Measurements from ENCODE around the gene PTPN9. TPM values are rescaled to one million over a fixed set of nuclear protein-coding genes. Genes with fewer than 3 reads are reported as not detected.
"Not testable (repeated sequence)": the region's sequence is repeated elsewhere in the genome, so short reads cannot be mapped to it uniquely, and the experiment has no call there.

PTPN9 gene
- total and polyA plus RNA-seq, 2 donors = 22.6 to 26.6 TPM

DNA sequence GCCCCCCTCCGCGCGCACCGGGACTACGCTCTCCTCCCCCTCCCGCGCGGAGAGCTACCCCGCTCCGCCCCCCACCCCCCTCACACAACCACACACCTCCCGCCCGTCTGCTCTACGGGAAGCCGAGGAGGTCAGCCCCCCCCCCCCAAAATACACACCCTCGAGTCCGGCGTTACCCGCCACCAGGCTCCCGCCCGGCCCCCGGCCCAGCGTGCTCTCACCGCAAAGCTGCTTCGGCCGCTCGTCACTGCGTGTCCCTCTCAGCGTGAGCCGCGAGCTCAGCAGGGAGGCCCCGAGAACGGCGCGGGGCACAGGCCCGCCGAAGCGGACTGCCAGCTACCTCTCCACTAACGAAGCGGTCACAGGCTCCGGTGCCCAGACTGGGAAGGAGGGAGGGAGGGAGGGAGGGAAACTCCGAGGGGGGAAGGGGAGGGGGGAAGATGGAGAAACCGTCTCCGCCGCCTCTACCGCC is 127.9 kb downstream of the PTPN9 start:
- no peaks in the 10 kb centered on the region for H3K4me1 ChIP-seq (ENCODE audit: insufficient read depth)

DNA sequence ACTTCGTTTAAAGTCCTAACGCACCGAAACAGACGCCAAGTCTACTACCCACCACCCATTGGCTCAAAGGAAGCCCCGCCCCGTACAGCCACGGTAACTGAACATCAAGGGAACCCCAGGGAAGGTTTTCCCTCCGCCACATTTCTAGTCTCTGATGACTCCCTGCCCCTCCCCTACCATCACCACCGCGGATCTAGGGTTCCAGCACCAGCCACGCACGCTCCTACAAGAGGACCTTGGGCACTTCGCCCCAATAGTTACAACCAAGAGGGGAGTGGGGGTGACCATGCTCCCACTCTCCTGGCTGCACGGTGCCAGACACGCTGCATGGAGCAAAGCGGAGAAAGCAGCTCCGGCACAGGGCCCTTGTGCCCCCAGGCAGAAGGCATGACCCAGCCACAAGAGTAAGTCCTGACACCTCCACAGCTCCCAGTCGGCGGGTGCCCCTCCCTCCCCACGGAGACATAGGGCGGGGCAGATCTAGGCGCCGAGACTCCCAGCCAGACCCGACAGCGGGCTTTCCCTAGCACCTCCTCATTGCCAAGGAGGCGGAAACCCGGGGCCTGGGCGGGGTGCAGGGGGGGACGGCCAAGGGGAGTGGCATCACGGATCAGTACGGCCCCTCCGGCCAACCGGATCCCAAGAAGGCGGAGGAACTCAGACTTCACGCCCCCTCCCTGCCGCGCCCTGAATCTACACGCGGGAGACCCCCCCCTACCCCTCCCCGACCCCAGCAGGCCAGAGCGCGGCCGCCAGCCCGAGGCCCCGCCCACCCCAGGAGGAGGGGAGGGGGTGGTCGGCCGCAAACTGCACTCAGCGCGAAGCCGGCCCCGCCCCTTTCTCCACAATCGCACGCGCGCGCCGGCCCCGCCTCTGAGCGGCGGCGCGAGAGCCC is 128.6 kb downstream of the PTPN9 start:
- WGBS = under 1% methylated on average over 62 of the region's 62 CpGs
- DNase-seq (ENCODE audit: extremely low spot score) = peak; percentile 95
- Histone ChIP-seq H3K4me3 (ENCODE audit: low read depth, low read length) (peak overlapping the region; percentile 87), H3K4me1 (ENCODE audit: insufficient read depth) (peaks cover 1% of the 10 kb centered on the region), H3K27ac (ENCODE audit: low read depth) (peak overlapping the region; percentile 34), H3K36me3 (ENCODE audit: insufficient read depth) (no peaks in the 10 kb centered on the region)

More for the DNA sequence above, 127.9 kb downstream of the PTPN9 start:
- no peaks in the 10 kb centered on the region for H3K36me3 ChIP-seq (ENCODE audit: insufficient read depth)
- H3K27ac ChIP-seq (ENCODE audit: low read depth) = peak overlapping the region; percentile 99
- DNase-seq (ENCODE audit: extremely low spot score) = no peak
- 1% methylated on average over 45 of the region's 45 CpGs for WGBS
- H3K4me3 ChIP-seq (ENCODE audit: low read depth, low read length) = peak overlapping the region; percentile 87

DNA sequence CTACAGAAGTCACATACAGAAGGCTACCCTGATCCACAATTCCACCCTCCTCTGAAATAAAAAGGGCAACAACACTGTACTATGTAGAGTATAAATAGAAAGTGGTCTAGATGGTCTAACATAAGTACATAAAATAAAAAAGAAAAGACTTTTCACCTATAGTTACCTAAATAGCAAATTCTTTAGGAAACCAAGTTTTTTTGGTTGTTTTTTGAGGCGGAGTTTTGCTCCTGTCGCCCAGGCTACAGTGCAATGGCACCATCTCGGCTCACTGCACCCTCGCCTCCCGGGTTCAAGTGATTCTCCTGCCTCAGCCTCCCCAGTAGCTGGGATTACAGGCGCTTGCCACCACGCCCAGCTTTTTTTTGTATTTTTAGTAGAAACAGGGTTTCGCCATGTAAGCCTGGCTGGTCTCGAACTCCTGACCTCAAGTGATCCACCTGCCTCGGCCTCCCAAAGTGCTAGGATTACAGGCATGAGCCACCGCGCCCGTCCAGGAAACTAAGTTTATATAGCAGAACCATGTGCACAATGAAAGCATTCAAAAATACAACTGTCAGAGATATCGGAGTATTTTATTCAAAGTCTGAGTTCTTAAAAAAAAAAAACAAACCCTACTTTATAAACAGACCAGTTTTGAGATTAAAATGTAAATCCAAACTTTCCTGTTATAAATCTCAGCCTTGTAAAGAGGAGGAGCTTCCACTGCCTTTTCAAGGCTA is 129.4 kb downstream of the PTPN9 start:
- 40% methylated on average over 14 of the region's 14 CpGs for WGBS
- Histone ChIP-seq H3K4me3 (ENCODE audit: low read depth, low read length) (peak overlapping the region; percentile 87), H3K27ac (ENCODE audit: low read depth) (peak overlapping the region; percentile 29), H3K36me3 (ENCODE audit: insufficient read depth) (no peaks in the 10 kb centered on the region), H3K4me1 (ENCODE audit: insufficient read depth) (peaks cover 1% of the 10 kb centered on the region)
- DNase-seq (ENCODE audit: extremely low spot score) = no peak

DNA sequence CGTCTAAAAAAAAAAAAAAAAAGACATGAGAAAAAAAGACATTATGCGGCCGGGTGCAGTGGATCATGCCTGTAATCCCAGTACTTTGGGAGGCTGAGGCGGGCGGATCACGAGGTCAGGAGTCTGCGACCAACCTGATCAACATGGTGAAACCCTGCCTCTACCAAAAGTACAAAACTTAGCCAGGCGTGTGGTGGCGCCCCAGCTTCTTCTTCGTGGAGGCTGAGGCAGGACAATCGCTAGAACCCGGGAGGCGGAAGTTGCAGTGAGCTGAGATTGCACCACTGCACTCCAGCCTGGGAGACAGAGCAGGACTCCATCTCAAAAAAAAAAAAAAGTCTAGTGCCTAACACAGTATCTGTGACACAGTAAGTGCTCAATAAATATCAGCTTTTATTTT is 130.9 kb downstream of the PTPN9 start:
- not testable (repeated sequence) for H3K27ac ChIP-seq (ENCODE audit: low read depth); H3K4me1 ChIP-seq (ENCODE audit: insufficient read depth); DNase-seq (ENCODE audit: extremely low spot score); H3K4me3 ChIP-seq (ENCODE audit: low read depth, low read length); H3K36me3 ChIP-seq (ENCODE audit: insufficient read depth)
- WGBS = 87% methylated on average over 13 of the region's 13 CpGs

DNA sequence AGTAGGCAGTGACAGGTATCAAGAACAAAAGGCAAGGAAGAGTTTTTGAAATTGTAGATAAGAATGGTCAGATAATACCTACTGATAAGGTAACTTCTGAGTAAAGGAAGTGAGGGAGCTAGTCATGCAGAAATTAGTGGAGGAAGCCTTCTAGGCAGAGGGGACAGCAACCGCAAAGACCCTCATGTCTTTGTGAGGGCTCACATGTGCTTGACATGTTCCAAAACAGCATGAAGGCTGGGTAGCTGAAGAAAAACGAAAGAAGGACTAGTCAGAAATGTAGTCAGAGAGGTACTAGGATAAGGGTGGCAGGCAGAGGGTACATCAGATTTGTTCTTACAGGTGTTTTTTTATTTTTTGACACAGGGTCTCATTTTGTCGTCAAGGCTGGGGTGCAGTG is 133.0 kb downstream of the PTPN9 start:
- WGBS = 83% methylated on average over 3 of the region's 3 CpGs
- peaks cover 1% of the 10 kb centered on the region for H3K4me1 ChIP-seq (ENCODE audit: insufficient read depth)
- H3K4me3 ChIP-seq (ENCODE audit: low read depth, low read length) = no peak overlapping the region
- no peaks in the 10 kb centered on the region for H3K36me3 ChIP-seq (ENCODE audit: insufficient read depth)
- no peak for DNase-seq (ENCODE audit: extremely low spot score)
- H3K27ac ChIP-seq (ENCODE audit: low read depth) = no peak overlapping the region

DNA sequence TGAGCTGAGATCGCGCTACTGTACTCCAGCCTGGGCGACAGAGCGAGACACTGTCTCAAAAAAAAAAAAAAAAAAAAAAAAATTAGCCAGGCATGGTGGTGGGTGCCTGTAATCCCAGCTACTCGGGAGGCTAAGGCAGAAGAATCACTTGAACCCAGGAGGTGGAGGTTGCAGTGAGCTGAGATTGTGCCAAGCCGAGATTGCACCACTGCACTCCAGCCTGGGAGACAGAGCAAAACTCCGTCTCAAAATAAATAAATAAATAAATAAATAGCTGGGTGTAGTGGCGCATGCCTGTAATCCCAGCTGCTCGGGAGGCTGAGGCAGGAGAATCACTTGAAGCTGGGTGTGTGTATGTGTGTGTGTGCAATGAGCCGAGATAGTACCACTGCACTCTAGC is 133.8 kb downstream of the PTPN9 start:
- H3K4me3 ChIP-seq (ENCODE audit: low read depth, low read length); H3K36me3 ChIP-seq (ENCODE audit: insufficient read depth); H3K27ac ChIP-seq (ENCODE audit: low read depth); H3K4me1 ChIP-seq (ENCODE audit: insufficient read depth); DNase-seq (ENCODE audit: extremely low spot score): not testable (repeated sequence)
- WGBS = 92% methylated on average over 10 of the region's 10 CpGs

DNA sequence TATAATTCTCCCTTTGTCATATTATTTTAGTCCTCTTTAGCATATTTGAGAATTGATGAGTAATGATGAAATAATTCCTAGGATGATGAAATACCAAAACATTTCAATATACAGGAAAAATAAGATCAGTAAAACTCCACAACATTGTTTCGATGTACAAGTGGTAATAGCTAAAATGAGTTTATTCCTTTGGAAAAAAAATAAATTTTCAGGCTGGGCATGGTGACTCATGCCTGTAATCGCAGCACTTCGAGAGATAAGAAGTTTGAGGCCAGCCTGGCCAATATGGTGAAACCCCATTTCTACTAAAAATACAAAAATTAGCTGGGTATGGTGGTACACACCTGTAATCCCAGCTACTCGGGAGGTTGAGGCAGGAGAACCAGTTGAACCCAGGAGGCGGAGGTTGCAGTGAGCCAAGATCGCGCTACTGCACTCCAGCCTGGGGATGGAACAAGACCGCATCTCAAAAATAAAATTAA is 135.1 kb downstream of the PTPN9 start:
- not testable (repeated sequence) for H3K4me3 ChIP-seq (ENCODE audit: low read depth, low read length); H3K4me1 ChIP-seq (ENCODE audit: insufficient read depth); H3K36me3 ChIP-seq (ENCODE audit: insufficient read depth); DNase-seq (ENCODE audit: extremely low spot score); H3K27ac ChIP-seq (ENCODE audit: low read depth)
- 80% methylated on average over 8 of the region's 8 CpGs for WGBS

DNA sequence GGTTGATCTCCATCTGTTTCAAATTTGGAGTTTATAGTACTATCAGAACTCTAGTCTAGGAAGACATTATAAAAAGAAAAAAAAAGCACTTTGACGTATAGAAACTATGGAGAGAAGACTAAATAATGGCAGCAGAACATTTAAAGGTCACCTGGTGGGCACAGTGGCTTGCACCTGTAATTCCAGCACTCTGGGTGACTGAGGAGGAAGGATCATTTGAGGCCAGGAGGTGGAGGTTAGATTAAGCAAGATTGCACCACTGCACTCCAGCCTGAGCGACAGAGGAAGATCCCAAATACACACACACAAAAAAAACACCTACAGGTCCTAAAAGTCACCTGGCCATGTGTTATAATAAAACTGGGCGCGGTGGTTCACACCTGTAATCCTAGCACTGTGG is 141.4 kb downstream of the PTPN9 start:
- Histone ChIP-seq H3K36me3 (ENCODE audit: insufficient read depth) (no peaks in the 10 kb centered on the region), H3K4me3 (ENCODE audit: low read depth, low read length) (no peak overlapping the region), H3K27ac (ENCODE audit: low read depth) (no peak overlapping the region), H3K4me1 (ENCODE audit: insufficient read depth) (no peaks in the 10 kb centered on the region)
- WGBS = 95% methylated on average over 4 of the region's 4 CpGs
- DNase-seq (ENCODE audit: extremely low spot score) = no peak

DNA sequence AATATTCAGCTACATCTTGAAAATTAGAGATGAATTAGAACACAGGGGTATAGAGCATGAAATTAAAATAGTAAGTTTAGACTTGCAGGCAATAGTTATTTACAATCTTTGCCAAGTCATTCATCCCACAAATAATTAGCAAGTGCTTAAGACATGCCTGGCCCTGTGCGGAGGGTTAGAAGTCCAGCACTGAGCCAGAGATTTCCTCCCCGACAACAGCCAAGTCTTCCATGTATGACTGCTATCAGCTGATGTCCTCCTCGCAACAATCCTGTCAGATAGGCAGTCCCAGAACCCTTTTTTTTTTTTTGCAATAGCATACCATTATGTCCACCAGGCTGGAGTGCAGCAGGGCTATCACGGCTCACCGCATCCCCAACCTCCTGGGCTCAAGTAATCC is 142.2 kb downstream of the PTPN9 start:
- WGBS = 69% methylated on average over 5 of the region's 5 CpGs
- no peak overlapping the region for H3K27ac ChIP-seq (ENCODE audit: low read depth)
- H3K4me3 ChIP-seq (ENCODE audit: low read depth, low read length) = no peak overlapping the region
- H3K4me1 ChIP-seq (ENCODE audit: insufficient read depth) = no peaks in the 10 kb centered on the region
- no peaks in the 10 kb centered on the region for H3K36me3 ChIP-seq (ENCODE audit: insufficient read depth)
- no peak for DNase-seq (ENCODE audit: extremely low spot score)

DNA sequence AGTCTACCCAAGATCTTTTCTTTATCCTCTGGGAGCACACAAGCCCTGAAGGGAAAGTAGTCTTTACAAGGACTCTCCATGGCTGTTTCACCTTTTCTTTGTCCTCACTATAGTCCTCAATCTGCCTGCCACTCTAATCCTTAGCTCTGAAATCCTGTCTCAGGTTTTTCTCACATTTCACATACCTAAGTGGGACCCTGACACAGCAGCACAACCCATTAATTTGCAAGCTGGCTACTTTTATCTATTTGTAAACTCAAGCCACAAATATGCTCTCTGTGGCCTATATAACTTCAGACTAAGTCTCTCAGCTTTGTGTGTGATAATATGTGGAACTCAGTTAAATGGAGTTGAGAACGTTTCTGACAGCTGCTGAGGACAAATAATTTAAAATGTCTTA is 147.4 kb downstream of the PTPN9 start:
- 17% methylated on average over 1 of the region's 1 CpG for WGBS
- Histone ChIP-seq H3K4me3 (ENCODE audit: low read depth, low read length) (no peak overlapping the region), H3K4me1 (ENCODE audit: insufficient read depth) (no peaks in the 10 kb centered on the region), H3K27ac (ENCODE audit: low read depth) (no peak overlapping the region), H3K36me3 (ENCODE audit: insufficient read depth) (peaks cover 2% of the 10 kb centered on the region)
- no peak for DNase-seq (ENCODE audit: extremely low spot score)

DNA sequence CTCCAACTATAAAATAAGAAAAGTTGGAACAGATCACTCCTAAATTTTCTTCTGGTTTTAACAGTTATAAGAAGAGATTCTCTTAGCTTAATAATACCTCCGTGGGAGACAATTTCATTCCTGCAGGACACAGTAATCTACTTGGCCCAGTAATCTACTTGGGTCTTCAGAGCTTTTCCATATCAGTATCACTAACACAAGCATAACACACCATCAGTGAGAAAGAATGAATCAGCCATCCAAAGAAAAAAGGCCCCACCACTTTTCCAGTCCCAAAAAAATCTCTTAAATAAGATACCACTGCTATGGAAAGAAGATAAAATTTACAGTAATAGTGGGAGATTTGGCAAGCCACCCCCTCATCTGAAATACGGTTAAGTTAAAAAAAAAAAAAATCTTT is 147.8 kb downstream of the PTPN9 start:
- no peak overlapping the region for H3K4me3 ChIP-seq (ENCODE audit: low read depth, low read length)
- no peaks in the 10 kb centered on the region for H3K4me1 ChIP-seq (ENCODE audit: insufficient read depth)
- H3K36me3 ChIP-seq (ENCODE audit: insufficient read depth) = peaks cover 2% of the 10 kb centered on the region
- no peak overlapping the region for H3K27ac ChIP-seq (ENCODE audit: low read depth)
- 54% methylated on average over 2 of the region's 2 CpGs for WGBS
- DNase-seq (ENCODE audit: extremely low spot score) = no peak

DNA sequence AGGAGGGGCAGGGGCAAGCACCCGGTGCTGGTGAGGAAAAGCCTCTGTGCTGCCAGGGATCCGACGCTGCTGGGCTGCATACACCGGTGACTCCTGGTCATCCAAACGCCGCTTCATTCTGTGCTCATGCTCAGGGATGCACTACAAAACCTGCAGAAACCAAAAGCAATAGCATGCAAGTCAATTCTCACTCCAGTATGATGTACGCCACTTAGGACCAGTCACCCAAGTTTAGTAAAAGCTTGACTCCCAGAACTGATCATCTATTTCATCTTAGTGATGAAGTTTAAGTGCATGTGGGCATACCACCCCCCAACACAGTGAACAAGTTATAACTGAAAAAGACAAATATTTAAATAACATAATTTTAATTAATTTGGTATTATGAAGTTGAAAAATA is 148.9 kb downstream of the PTPN9 start:
- Histone ChIP-seq H3K36me3 (ENCODE audit: insufficient read depth) (peaks cover 2% of the 10 kb centered on the region), H3K4me1 (ENCODE audit: insufficient read depth) (no peaks in the 10 kb centered on the region), H3K27ac (ENCODE audit: low read depth) (no peak overlapping the region), H3K4me3 (ENCODE audit: low read depth, low read length) (no peak overlapping the region)
- 96% methylated on average over 7 of the region's 7 CpGs for WGBS
- no peak for DNase-seq (ENCODE audit: extremely low spot score)

DNA sequence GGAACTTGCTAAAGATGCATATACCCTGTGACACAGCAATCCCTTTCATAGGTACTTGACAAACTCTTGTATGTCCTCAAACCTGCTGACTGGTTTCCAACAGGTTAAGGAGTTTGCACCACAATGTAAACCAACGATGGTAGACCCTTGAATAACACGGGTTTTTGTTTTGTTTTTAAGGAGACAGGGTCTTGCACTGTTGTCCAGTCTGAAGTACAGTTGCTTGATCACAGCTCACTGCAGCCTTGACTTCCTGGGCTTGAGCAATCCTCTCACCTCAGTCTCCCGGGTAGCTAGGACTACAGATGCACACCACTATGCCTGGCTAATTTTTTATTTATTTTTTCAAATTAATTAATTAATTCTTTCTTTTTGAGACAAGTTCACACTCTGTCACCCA is 151.0 kb downstream of the PTPN9 start:
- no peak for DNase-seq (ENCODE audit: extremely low spot score)
- H3K4me1 ChIP-seq (ENCODE audit: insufficient read depth) = no peaks in the 10 kb centered on the region
- H3K27ac ChIP-seq (ENCODE audit: low read depth) = no peak overlapping the region
- no peak overlapping the region for H3K4me3 ChIP-seq (ENCODE audit: low read depth, low read length)
- 88% methylated on average over 3 of the region's 3 CpGs for WGBS
- H3K36me3 ChIP-seq (ENCODE audit: insufficient read depth) = peaks cover 2% of the 10 kb centered on the region

Measured in urinary bladder (tissue), 4 donors.